HG03558 (cell line): ENCODE measurements around the gene OTX1.

ENCODE experiments used
- ATAC-seq: cut with Tn5 transposase; IDR thresholded peaks from one replicate; pipeline ENCODE4 v1.9.1; 2021; ENCODE audit warnings: moderate number of reproducible peaks; ENCODE audit not compliant: unreplicated experiment; ENCODE audit errors: extremely low read depth

The OTX1 gene

GRCh38 chr2:63046552-63046951 is 4.1 kb upstream of the OTX1 start:
- ATAC-seq = no peak

- ATAC-seq = no peak
Measured at GRCh38 chr2:63046961-63047320, 3.7 kb upstream of the OTX1 start.

GRCh38 chr2:63047321-63048279 is 3.0 kb upstream of the OTX1 start:
- ATAC-seq = no peak

GRCh38 chr2:63048367-63049171 is 2.1 kb upstream of the OTX1 start:
- ATAC-seq = no peak

- ATAC-seq = no peak
Measured at GRCh38 chr2:63049211-63049969, 1.2 kb upstream of the OTX1 start.

- ATAC-seq = no peak
Measured at GRCh38 chr2:63049970-63050333, 678 bp upstream of the OTX1 start.

- ATAC-seq = no peak
Measured at GRCh38 chr2:63051042-63051794, 588 bp downstream of the OTX1 start.

- no peak for ATAC-seq
Measured at GRCh38 chr2:63051795-63052333, 1.2 kb downstream of the OTX1 start.

- no peak for ATAC-seq
Measured at GRCh38 chr2:63052411-63053080, 1.9 kb downstream of the OTX1 start.

- ATAC-seq = no peak
Measured at GRCh38 chr2:63053081-63053888, 2.7 kb downstream of the OTX1 start.

GRCh38 chr2:63053889-63054602 is 3.4 kb downstream of the OTX1 start:
- ATAC-seq = no peak

- ATAC-seq = no peak
Measured at GRCh38 chr2:63054841-63055225, 4.2 kb downstream of the OTX1 start.

- no peak for ATAC-seq
Measured at GRCh38 chr2:63055226-63056106, 4.8 kb downstream of the OTX1 start.

- ATAC-seq = no peak
Measured at GRCh38 chr2:63056107-63057050, 5.7 kb downstream of the OTX1 start.

- no peak for ATAC-seq
Measured at GRCh38 chr2:63057249-63058143, 6.9 kb downstream of the OTX1 start.
